ENCODE data around the gene RNF40.

DNA sequence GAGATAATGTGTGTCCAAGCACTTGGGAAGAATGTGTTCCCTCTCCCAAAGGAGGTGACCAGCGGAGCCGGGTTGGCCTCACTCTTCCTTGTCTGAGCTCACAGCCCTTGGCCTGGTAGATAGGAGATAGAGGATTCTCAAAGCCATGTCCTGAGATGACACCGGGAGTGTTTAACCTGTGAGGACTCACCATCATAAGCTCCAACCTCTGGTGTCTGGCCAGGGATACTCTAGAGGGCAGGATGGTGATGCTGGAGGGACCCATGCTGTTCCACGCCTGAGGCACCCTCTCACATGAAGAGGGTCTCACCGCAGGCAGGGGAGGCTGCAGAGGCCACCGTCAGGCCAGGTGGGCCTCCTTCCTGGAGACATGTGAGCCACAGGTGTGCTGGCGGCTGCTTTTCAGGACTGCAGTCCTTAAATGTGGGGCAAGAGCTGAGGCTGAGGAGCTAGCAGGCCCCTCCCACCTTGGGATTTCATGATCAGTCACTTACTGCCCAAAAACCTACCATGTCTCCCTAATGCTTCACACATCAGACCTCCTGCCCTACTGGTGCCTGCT is 31.5 kb downstream of the RNF40 start:
- no peak for TF ChIP-seq EZH2phosphoT487 (IDR thresholded peaks at IDR 0.05; ENCODE audit: borderline replicate concordance)
- TF ChIP-seq, protein P1, sequence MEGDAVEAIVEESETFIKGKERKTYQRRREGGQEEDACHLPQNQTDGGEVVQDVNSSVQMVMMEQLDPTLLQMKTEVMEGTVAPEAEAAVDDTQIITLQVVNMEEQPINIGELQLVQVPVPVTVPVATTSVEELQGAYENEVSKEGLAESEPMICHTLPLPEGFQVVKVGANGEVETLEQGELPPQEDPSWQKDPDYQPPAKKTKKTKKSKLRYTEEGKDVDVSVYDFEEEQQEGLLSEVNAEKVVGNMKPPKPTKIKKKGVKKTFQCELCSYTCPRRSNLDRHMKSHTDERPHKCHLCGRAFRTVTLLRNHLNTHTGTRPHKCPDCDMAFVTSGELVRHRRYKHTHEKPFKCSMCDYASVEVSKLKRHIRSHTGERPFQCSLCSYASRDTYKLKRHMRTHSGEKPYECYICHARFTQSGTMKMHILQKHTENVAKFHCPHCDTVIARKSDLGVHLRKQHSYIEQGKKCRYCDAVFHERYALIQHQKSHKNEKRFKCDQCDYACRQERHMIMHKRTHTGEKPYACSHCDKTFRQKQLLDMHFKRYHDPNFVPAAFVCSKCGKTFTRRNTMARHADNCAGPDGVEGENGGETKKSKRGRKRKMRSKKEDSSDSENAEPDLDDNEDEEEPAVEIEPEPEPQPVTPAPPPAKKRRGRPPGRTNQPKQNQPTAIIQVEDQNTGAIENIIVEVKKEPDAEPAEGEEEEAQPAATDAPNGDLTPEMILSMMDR (IDR thresholded peaks at IDR 0.05 in 2 of 3, conservative IDR thresholded peaks at IDR 0.05 in 1 of 3; ENCODE audit: borderline replicate concordance in 1 of 3, insufficient read depth in 1 of 3, low read depth in 2 of 3, low read length in 2 of 3), result no peak
- TF ChIP-seq EZH2 (IDR thresholded peaks at IDR 0.05), result no peak
- no peak for TF ChIP-seq YY1 (IDR thresholded peaks at IDR 0.05; ENCODE audit: extremely low read depth, insufficient replicate concordance, low read depth, low read length)
- no peak for TF ChIP-seq ZFX (IDR thresholded peaks at IDR 0.05)
- TF ChIP-seq SRF (IDR thresholded peaks at IDR 0.05; ENCODE audit: low read depth), result no peak
- TF ChIP-seq, protein P2, sequence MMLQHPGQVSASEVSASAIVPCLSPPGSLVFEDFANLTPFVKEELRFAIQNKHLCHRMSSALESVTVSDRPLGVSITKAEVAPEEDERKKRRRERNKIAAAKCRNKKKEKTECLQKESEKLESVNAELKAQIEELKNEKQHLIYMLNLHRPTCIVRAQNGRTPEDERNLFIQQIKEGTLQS (IDR thresholded peaks at IDR 0.05), result no peak
- TF ChIP-seq ZNF274 (IDR thresholded peaks at IDR 0.05; ENCODE audit: low read depth, low read length), result no peak
- TF ChIP-seq POLR2A (IDR thresholded peaks at IDR 0.05; ENCODE audit: borderline replicate concordance, extremely low read depth, insufficient read depth, insufficient read length), result no peak
- no peak for TF ChIP-seq POLR2AphosphoS5 (IDR thresholded peaks at IDR 0.05; ENCODE audit: low read depth, low read length)
- TF ChIP-seq, protein P3, sequence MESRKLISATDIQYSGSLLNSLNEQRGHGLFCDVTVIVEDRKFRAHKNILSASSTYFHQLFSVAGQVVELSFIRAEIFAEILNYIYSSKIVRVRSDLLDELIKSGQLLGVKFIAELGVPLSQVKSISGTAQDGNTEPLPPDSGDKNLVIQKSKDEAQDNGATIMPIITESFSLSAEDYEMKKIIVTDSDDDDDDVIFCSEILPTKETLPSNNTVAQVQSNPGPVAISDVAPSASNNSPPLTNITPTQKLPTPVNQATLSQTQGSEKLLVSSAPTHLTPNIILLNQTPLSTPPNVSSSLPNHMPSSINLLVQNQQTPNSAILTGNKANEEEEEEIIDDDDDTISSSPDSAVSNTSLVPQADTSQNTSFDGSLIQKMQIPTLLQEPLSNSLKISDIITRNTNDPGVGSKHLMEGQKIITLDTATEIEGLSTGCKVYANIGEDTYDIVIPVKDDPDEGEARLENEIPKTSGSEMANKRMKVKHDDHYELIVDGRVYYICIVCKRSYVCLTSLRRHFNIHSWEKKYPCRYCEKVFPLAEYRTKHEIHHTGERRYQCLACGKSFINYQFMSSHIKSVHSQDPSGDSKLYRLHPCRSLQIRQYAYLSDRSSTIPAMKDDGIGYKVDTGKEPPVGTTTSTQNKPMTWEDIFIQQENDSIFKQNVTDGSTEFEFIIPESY (IDR thresholded peaks at IDR 0.05; ENCODE audit: extremely low read depth, insufficient replicate concordance, low read length), result no peak
- no peak for TF ChIP-seq EGR1 (IDR thresholded peaks at IDR 0.05; ENCODE audit: low read depth)
- TF ChIP-seq SIN3A (IDR thresholded peaks at IDR 0.05; ENCODE audit: low read depth), result no peak
- TF ChIP-seq, protein P4, sequence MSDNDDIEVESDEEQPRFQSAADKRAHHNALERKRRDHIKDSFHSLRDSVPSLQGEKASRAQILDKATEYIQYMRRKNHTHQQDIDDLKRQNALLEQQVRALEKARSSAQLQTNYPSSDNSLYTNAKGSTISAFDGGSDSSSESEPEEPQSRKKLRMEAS (IDR thresholded peaks at IDR 0.05), result no peak
